Measurements from ENCODE around the gene JAG2.

The JAG2 gene

DNA sequence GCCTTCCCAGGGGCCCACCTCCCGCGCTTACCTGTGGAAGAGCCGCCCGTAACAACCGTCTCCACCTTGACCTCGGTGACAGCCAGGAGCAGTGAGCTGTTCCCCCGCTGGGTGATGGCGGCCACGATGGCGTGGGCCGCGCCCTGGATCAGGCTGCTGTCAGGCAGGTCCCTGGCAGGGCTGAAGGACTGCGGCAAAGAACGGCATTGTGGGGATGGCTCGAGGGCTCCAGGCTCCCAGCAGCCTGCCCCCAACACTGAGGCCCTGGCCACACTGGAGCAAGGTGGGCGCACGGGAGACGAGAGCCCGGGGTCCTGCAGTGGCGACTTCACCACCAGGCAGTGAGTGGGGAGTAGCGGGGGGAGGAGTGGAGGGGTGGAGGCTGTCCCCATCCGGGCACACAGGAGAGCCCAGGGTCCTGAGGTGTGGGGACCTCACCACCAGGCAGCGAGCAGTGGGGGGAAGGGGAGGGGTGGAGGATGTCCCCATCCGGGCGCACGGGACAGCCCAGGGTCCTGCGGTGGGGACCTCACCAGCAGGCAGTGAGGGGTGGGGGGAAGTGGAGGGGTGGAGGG, 25.0 kb downstream of the JAG2 start (continued):
- no peak for TF ChIP-seq ZFP41 (tag by site-specific recombination; IDR thresholded peaks at IDR 0.05; ENCODE audit: borderline replicate concordance)
- TF ChIP-seq ZBTB17 (tag by site-specific recombination; IDR thresholded peaks at IDR 0.05): no peak
- TF ChIP-seq ZNF23 (tag by site-specific recombination; IDR thresholded peaks at IDR 0.05; ENCODE audit: borderline replicate concordance): no peak
- TF ChIP-seq EGR2 (tag by site-specific recombination; IDR thresholded peaks at IDR 0.05; ENCODE audit: low read depth): no peak
- no peak for TF ChIP-seq ZNF707 (tag by site-specific recombination; IDR thresholded peaks at IDR 0.05)

DNA sequence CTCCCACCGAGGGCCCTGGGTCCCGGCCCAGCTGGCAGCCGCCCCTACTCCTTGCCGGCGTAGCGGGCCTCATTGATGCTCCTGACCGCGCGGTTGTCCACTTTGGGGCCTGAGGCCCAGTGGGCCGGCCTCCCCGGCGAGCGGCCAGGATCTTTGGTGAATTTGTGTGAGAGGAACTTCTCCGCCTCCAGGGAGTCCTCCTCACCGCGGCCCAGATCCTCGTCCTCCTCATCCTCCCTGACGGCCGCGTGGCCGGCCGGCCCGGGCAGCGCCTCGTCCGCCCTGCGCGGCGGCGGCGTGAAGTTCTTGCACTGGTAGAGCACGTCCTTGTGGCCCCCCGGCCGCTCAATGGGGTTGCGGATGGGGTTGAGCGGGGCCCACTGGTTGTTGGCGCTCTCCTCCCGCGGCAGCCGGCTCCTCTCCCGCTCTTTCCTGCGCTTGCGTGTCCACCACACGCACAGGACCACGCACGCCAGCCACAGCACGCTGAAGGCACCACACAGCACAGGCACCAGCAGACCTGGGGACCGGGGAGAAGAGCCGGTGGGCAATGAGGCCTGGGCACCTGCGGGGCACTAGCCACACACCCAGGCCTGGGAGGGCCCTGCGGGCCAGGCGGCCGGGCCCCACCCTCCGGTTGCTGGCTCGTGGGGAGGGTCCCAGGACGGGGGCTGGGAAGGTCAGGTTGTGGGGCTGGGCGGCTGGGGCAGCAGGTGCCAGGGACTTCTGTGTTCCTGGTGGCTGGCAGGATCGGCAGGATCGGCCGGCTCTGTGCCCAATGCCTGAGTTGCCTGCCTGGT, 25.7 kb downstream of the JAG2 start:
- Histone ChIP-seq H3K27ac (ENCODE audit: extremely low read depth, low read depth, low read length) (no peak overlapping the region), H3K9me3 (ENCODE audit: control insufficient read depth, insufficient read depth, low read depth, low read length) (no peaks in the 10 kb centered on the region), H3K4me1 (ENCODE audit: control insufficient read depth, insufficient read depth, low read length) (no peaks in the 10 kb centered on the region), H3K4me3 (ENCODE audit: low read depth, low read length) (no peak overlapping the region), H3K36me3 (ENCODE audit: control insufficient read depth in 2 of 2, insufficient read depth in 1 of 2, low read length in 2 of 2) (peaks cover 0 to 70% of the 10 kb centered on the region in 2 experiments; a peak in 1 of 3 replicates)
- TF ChIP-seq ZNF202 (tag by site-specific recombination; IDR thresholded peaks at IDR 0.05; ENCODE audit: borderline replicate concordance) (no peak), GLIS2 (tag by site-specific recombination; IDR thresholded peaks at IDR 0.05) (no peak), ZNF777 (tag by site-specific recombination; IDR thresholded peaks at IDR 0.05; ENCODE audit: borderline replicate concordance) (no peak), EGR2 (tag by site-specific recombination; IDR thresholded peaks at IDR 0.05; ENCODE audit: low read depth) (no peak), TCF7L2 (IDR thresholded peaks at IDR 0.05; ENCODE audit: borderline replicate concordance, low read depth, low read length) (no peak), ZNF19 (tag by site-specific recombination; IDR thresholded peaks at IDR 0.05; ENCODE audit: low read depth) (no peak), ZNF335 (tag by site-specific recombination; conservative IDR thresholded peaks at IDR 0.05) (no peak), BCL11A (tag by site-specific recombination; IDR thresholded peaks at IDR 0.05; ENCODE audit: low read depth) (no peak), ZNF266 (tag by site-specific recombination; IDR thresholded peaks at IDR 0.05; ENCODE audit: low read depth) (no peak), ZBTB21 (tag by site-specific recombination; IDR thresholded peaks at IDR 0.05) (no peak)
- CTCF ChIA-PET: no interaction called here
- POLR2A ChIA-PET: no interaction called here

DNA sequence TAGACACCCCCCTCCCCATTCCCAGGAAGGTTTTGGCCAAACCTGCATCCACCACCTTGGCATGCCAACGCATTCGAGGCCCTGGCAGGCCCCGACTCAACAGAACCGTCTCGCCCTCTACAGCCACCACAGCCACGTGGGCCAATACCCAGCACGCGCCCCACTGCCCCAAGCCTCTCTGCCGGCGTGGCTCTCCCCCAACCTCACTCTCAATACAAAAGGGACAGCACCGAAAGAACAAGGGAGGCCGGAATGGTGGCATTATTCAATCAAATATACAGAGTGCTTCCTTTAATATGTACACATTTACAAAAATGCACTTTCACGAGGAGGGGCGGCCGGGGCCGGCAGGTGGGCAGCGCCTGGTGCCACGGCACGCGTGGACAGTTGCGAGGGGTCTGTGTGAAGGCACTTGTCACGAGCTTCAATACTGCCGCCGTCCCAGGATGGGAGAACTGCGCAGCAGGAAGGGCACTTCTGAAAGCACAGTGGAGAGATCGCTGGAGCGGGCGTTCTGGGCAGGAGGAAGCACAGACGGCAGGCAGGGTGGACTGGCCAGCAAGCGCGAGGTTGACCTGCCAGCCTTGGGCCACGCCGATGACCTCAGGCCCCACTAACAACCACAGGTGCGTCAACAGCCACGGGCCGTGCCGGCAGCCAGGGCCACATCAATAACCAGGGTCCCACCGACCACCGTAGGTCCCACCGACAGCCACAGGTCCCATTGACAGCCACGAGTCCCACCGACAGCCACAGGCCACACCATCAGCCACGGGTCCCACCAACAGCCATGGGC, 26.9 kb downstream of the JAG2 start:
- ChIA-PET POLR2A (no interaction called here), CTCF (no interaction called here)
- no peak overlapping the region for H3K4me3 ChIP-seq (ENCODE audit: low read depth, low read length)
- no peaks in the 10 kb centered on the region for H3K4me1 ChIP-seq (ENCODE audit: control insufficient read depth, insufficient read depth, low read length)
- TF ChIP-seq ZNF239 (tag by site-specific recombination; IDR thresholded peaks at IDR 0.05): no peak
- TF ChIP-seq, protein P1, sequence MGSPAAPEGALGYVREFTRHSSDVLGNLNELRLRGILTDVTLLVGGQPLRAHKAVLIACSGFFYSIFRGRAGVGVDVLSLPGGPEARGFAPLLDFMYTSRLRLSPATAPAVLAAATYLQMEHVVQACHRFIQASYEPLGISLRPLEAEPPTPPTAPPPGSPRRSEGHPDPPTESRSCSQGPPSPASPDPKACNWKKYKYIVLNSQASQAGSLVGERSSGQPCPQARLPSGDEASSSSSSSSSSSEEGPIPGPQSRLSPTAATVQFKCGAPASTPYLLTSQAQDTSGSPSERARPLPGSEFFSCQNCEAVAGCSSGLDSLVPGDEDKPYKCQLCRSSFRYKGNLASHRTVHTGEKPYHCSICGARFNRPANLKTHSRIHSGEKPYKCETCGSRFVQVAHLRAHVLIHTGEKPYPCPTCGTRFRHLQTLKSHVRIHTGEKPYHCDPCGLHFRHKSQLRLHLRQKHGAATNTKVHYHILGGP (tag by site-specific recombination; IDR thresholded peaks at IDR 0.05): no peak
- TF ChIP-seq, protein P2, sequence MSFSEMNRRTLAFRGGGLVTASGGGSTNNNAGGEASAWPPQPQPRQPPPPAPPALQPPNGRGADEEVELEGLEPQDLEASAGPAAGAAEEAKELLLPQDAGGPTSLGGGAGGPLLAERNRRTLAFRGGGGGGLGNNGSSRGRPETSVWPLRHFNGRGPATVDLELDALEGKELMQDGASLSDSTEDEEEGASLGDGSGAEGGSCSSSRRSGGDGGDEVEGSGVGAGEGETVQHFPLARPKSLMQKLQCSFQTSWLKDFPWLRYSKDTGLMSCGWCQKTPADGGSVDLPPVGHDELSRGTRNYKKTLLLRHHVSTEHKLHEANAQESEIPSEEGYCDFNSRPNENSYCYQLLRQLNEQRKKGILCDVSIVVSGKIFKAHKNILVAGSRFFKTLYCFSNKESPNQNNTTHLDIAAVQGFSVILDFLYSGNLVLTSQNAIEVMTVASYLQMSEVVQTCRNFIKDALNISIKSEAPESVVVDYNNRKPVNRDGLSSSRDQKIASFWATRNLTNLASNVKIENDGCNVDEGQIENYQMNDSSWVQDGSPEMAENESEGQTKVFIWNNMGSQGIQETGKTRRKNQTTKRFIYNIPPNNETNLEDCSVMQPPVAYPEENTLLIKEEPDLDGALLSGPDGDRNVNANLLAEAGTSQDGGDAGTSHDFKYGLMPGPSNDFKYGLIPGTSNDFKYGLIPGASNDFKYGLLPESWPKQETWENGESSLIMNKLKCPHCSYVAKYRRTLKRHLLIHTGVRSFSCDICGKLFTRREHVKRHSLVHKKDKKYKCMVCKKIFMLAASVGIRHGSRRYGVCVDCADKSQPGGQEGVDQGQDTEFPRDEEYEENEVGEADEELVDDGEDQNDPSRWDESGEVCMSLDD (tag by site-specific recombination; IDR thresholded peaks at IDR 0.05): no peak
- H3K9me3 ChIP-seq (ENCODE audit: control insufficient read depth, insufficient read depth, low read depth, low read length): no peaks in the 10 kb centered on the region
- H3K27ac ChIP-seq (ENCODE audit: extremely low read depth, low read depth, low read length): no peak overlapping the region
- H3K36me3 ChIP-seq (ENCODE audit: control insufficient read depth in 2 of 2, insufficient read depth in 1 of 2, low read length in 2 of 2): peaks cover 0 to 63% of the 10 kb centered on the region in 2 experiments; a peak in 1 of 3 replicates
